HCT116 (cell line): ENCODE measurements around the gene GPR176. TPM values are rescaled to one million over a fixed set of nuclear protein-coding genes. Genes with fewer than 3 reads are reported as not detected.

ENCODE experiments used
- ATAC-seq: fragments of 200-7000 bp; cut with Tn5 transposase; 2 replicates; pipeline ENCODE4 v1.9.1; 2020; ENCODE audit warnings: mild to moderate bottlenecking, moderate library complexity
- BruUV-seq: library from RNA; stranded (reverse); fragments of 400-500 nt; replicated peaks from 2 replicates; lab custom pipeline; 2021; lab: Mats Ljungman, UMichigan
- CTCF ChIA-PET: fragments of 300-600 bp; sonication (Branson Sonifier 250); formaldehyde crosslinking; loops from one replicate; lab custom pipeline; 2021; ENCODE audit warnings: antibody characterized with exemption; lab: Charles Lee
- POLR2A ChIA-PET: fragments of 300-600, 350-600 bp; sonication (Branson Sonifier 250); formaldehyde crosslinking; loops from one replicate; lab custom pipeline; 2021; ENCODE audit warnings: antibody characterized with exemption; lab: Charles Lee
- RAD21 ChIA-PET, 2 experiments: fragments of 300-600 bp; sonication (Branson Sonifier 250); formaldehyde crosslinking; loops; one replicate each; lab custom pipeline; 2023; ENCODE audit warnings: low total read pairs in 2 of 2; ENCODE audit not compliant: uncharacterized antibody in 2 of 2, unreplicated experiment in 2 of 2, low non-redundant PET in 1 of 2; lab: Charles Lee
- DNase-seq: peaks from one replicate; pipeline ENCODE4 v3.0.0-alpha.2; 2010; ENCODE audit warnings: low read depth, low spot score
- H2AFZ ChIP-seq: fragments of 200-600 bp; shearing (Covaris generic), sonication (generic); 2 replicates; pipeline ENCODE4 v1.6.1; 2017; ENCODE audit warnings: low read depth, mixed run types, mixed read lengths, antibody characterized with exemption, low read length; ENCODE audit not compliant: poor library complexity, severe bottlenecking
- H3K27ac ChIP-seq: 2 replicates; pipeline ENCODE4 v1.5.1; 2012; ENCODE audit warnings: low read depth, low read length
- H3K27me3 ChIP-seq: fragments of 200-600 bp; sonication (generic); 2 replicates; pipeline ENCODE4 v1.6.1; 2016; ENCODE audit warnings: mixed run types, low read length, mixed read lengths; ENCODE audit not compliant: insufficient read depth
- H3K36me3 ChIP-seq, 2 experiments: fragments of 200-500 bp in 1 of 2; fragments of 200-600 bp in 1 of 2; sonication (Bioruptor generic) in 1 of 2; sonication (generic) in 1 of 2; 2 replicates each; pipeline versions ENCODE4 v1.5.1 to v1.6.1; 2014 to 2016; ENCODE audit warnings: low read length in 2 of 2, inconsistent platforms in 1 of 2, mixed read lengths in 1 of 2, mixed run types in 1 of 2; ENCODE audit not compliant: insufficient read depth in 2 of 2, control insufficient read depth in 1 of 2
- H3K4me1 ChIP-seq, 2 experiments: fragments of 200-600 bp in 1 of 2; sonication (generic) in 1 of 2; 2 replicates each; pipeline versions ENCODE4 v1.5.1 to v1.6.1; 2012 to 2017; ENCODE audit warnings: low read length in 2 of 2, inconsistent platforms in 1 of 2, mild to moderate bottlenecking in 1 of 2, mixed read lengths in 1 of 2, mixed run types in 1 of 2, moderate library complexity in 1 of 2; ENCODE audit not compliant: insufficient read depth in 2 of 2, control insufficient read depth in 1 of 2
- H3K4me2 ChIP-seq: fragments of 200-600 bp; sonication (generic); 2 replicates; pipeline ENCODE4 v1.6.1; 2017; ENCODE audit warnings: mixed run types, low read length, mixed read lengths
- H3K4me3 ChIP-seq, 2 experiments: fragments of 200-600 bp in 1 of 2; sonication (generic) in 1 of 2; replicated peaks in 1 of 2; 2 replicates each; pipeline ENCODE4 v1.5.1; 2011 to 2016; ENCODE audit warnings: low read length in 2 of 2, control low read depth in 1 of 2, low read depth in 1 of 2, mild to moderate bottlenecking in 1 of 2, mixed read lengths in 1 of 2, mixed run types in 1 of 2
- H3K79me2 ChIP-seq: fragments of 200-600 bp; sonication (generic); 2 replicates; pipeline ENCODE4 v1.6.1; 2017; ENCODE audit warnings: mild to moderate bottlenecking, mixed run types, low read length, moderate library complexity, mixed read lengths; ENCODE audit not compliant: insufficient read depth
- H3K9ac ChIP-seq: fragments of 200-600 bp; sonication (generic); 2 replicates; pipeline ENCODE4 v1.6.1; 2016; ENCODE audit warnings: low read length, mixed read lengths
- H3K9me2 ChIP-seq: fragments of 200-600 bp; sonication (generic), shearing (Covaris generic); 2 replicates; pipeline ENCODE4 v1.6.1; 2017; ENCODE audit warnings: mixed run types, mild to moderate bottlenecking, moderate library complexity; ENCODE audit not compliant: insufficient read depth
- H3K9me3 ChIP-seq, 2 experiments: fragments of 200-500 bp in 1 of 2; fragments of 200-600 bp in 1 of 2; sonication (Bioruptor generic) in 1 of 2; sonication (generic) in 1 of 2; 2 replicates each; pipeline ENCODE4 v1.6.1; 2014 to 2017; ENCODE audit warnings: low read length in 2 of 2, mixed read lengths in 2 of 2, inconsistent platforms in 1 of 2, low read depth in 1 of 2, mild to moderate bottlenecking in 1 of 2, mixed run types in 1 of 2, moderate library complexity in 1 of 2; ENCODE audit not compliant: control insufficient read depth in 1 of 2, insufficient read depth in 1 of 2
- H4K20me1 ChIP-seq: fragments of 200-600 bp; sonication (generic), shearing (Covaris generic); 2 replicates; pipeline ENCODE4 v1.6.1; 2017; ENCODE audit warnings: mixed run types, mild to moderate bottlenecking, moderate library complexity; ENCODE audit not compliant: insufficient read depth
- CTCF ChIP-seq, 3 experiments: fragments of 200-600 bp in 1 of 3; sonication (generic) in 1 of 3; IDR thresholded peaks in 2 of 3; conservative IDR thresholded peaks in 1 of 3; 2 replicates each; pipeline ENCODE4 v1.5.1; 2012 to 2017; ENCODE audit warnings: low read depth in 2 of 3, low read length in 2 of 3, antibody characterized with exemption in 1 of 3, borderline replicate concordance in 1 of 3, control low read depth in 1 of 3, mild to moderate bottlenecking in 1 of 3, mixed read lengths in 1 of 3, mixed run types in 1 of 3, moderate library complexity in 1 of 3; ENCODE audit not compliant: insufficient read depth in 1 of 3
- ELF1 ChIP-seq: IDR thresholded peaks from 2 replicates; pipeline ENCODE4 v1.6.1; 2012; ENCODE audit warnings: low read depth, borderline replicate concordance
- EZH2 ChIP-seq: fragments of 200-600 bp; sonication (generic); IDR thresholded peaks from 2 replicates; pipeline ENCODE4 v1.6.1; 2017; ENCODE audit warnings: antibody characterized with exemption, mixed run types
- EZH2phosphoT487 ChIP-seq: fragments of 200-600 bp; IDR thresholded peaks from 2 replicates; pipeline ENCODE4 v1.6.1; 2018; ENCODE audit warnings: antibody characterized with exemption, borderline replicate concordance
- JUND ChIP-seq: IDR thresholded peaks from 2 replicates; pipeline ENCODE4 v1.6.1; 2012
- MAX ChIP-seq: IDR thresholded peaks from 2 replicates; pipeline ENCODE4 v1.6.1; 2012
- POLR2AphosphoS5 ChIP-seq: IDR thresholded peaks from 2 replicates; pipeline ENCODE4 v1.6.1; 2011; ENCODE audit warnings: mild to moderate bottlenecking, low read depth, low read length, moderate library complexity
- RAD21 ChIP-seq: IDR thresholded peaks from 2 replicates; pipeline ENCODE4 v1.6.1; 2012; ENCODE audit warnings: low read depth, mild to moderate bottlenecking
- REST ChIP-seq: IDR thresholded peaks from 2 replicates; pipeline ENCODE4 v1.6.1; 2012; ENCODE audit warnings: low read depth
- SIN3A ChIP-seq: IDR thresholded peaks from 2 replicates; pipeline ENCODE4 v1.6.1; 2012; ENCODE audit warnings: low read depth
- SP1 ChIP-seq: IDR thresholded peaks from 2 replicates; pipeline ENCODE4 v1.6.1; 2012; ENCODE audit warnings: low read depth
- SRF ChIP-seq: IDR thresholded peaks from 2 replicates; pipeline ENCODE4 v1.6.1; 2012; ENCODE audit warnings: low read depth
- TCF7L2 ChIP-seq: IDR thresholded peaks from 2 replicates; pipeline ENCODE4 v1.7.0; 2011; ENCODE audit warnings: borderline replicate concordance, inconsistent platforms; ENCODE audit not compliant: insufficient read depth, insufficient read length; ENCODE audit errors: extremely low read depth
- YY1 ChIP-seq: IDR thresholded peaks from 2 replicates; pipeline ENCODE4 v1.6.1; 2011; ENCODE audit warnings: low read length, low read depth, moderate library complexity, mild to moderate bottlenecking; ENCODE audit not compliant: insufficient replicate concordance; ENCODE audit errors: extremely low read depth
- intact Hi-C: fragments of 100-400 bp; cut with micrococcal nuclease; formaldehyde crosslinking; loops from 2 replicates; pipeline ENCODE4 v1.10.0; 2022
- total RNA-seq: library from RNA; stranded (reverse); gene quantifications from one replicate; pipeline ENCODE4 v1.2.1, GENCODE V29; 2021; ENCODE audit not compliant: unreplicated experiment

Gene GPR176
- total RNA-seq, 1 experiment from 2014 or later, result 1.7 TPM

GRCh38 chr15:39918688-39919385, 1.2 kb downstream of the GPR176 start:
- H2AFZ ChIP-seq, result no peak overlapping the region
- TF ChIP-seq YY1 (no peak), TCF7L2 (no peak), ELF1 (no peak), SIN3A (no peak), EZH2 (no peak), SRF (no peak)
- DNase-seq (no peak), ATAC-seq (no peak)
- ChIA-PET CTCF (no interaction called here), POLR2A (interaction anchor here (1.4 kb wide), 1 partner anchor 15 kb away, joined by 5 read pairs; the partner anchor contains the start of gene EIF2AK4), RAD21 (no interaction called here)
- no TSS peak for BruUV-seq
- H3K4me1 ChIP-seq, result peaks cover 6 to 23% of the 10 kb centered on the region in 2 experiments; a peak in 3 of 4 replicates
- no peak overlapping the region for H3K4me3 ChIP-seq
- H3K27me3 ChIP-seq, result no peaks in the 10 kb centered on the region
- no peaks in the 10 kb centered on the region for H3K79me2 ChIP-seq
- H3K4me2 ChIP-seq, result no peak overlapping the region
- H3K27ac ChIP-seq, result no peak overlapping the region
- no peaks in the 10 kb centered on the region for H3K36me3 ChIP-seq
- H3K9ac ChIP-seq, result no peak overlapping the region
- no peaks in the 10 kb centered on the region for H3K9me3 ChIP-seq
- H4K20me1 ChIP-seq, result no peaks in the 10 kb centered on the region
- H3K9me2 ChIP-seq, result no peaks in the 10 kb centered on the region
- intact Hi-C loops, result no loop called here

GRCh38 chr15:39914977-39915376, 5.1 kb downstream of the GPR176 start:
- H4K20me1 ChIP-seq, result no peaks in the 10 kb centered on the region
- no peaks in the 10 kb centered on the region for H3K27me3 ChIP-seq
- no TSS peak for BruUV-seq
- no peak for DNase-seq
- H3K4me2 ChIP-seq, result no peak overlapping the region
- H2AFZ ChIP-seq, result no peak overlapping the region
- H3K4me3 ChIP-seq, result no peak overlapping the region
- H3K9me3 ChIP-seq, result no peaks in the 10 kb centered on the region
- no peak overlapping the region for H3K27ac ChIP-seq
- ChIA-PET RAD21 (no interaction called here), CTCF (no interaction called here), POLR2A (no interaction called here)
- no peaks in the 10 kb centered on the region for H3K36me3 ChIP-seq
- no peaks in the 10 kb centered on the region for H3K9me2 ChIP-seq
- no peak overlapping the region for H3K9ac ChIP-seq
- peaks cover 0 to 8% of the 10 kb centered on the region in 2 experiments; a peak in 1 of 4 replicates for H3K4me1 ChIP-seq
- H3K79me2 ChIP-seq, result no peaks in the 10 kb centered on the region
- intact Hi-C loops, result no loop called here
- no peak for ATAC-seq
- TF ChIP-seq EZH2 (no peak), EZH2phosphoT487 (no peak), MAX (no peak), RAD21 (no peak), SP1 (no peak), ELF1 (no peak), CTCF (IDR thresholded peaks at IDR 0.05 in 2 of 3, conservative IDR thresholded peaks at IDR 0.05 in 1 of 3; ENCODE audit: borderline replicate concordance in 1 of 3, insufficient read depth in 1 of 3, low read depth in 2 of 3, low read length in 2 of 3) (no peak), JUND (no peak), REST (no peak), POLR2AphosphoS5 (no peak), YY1 (no peak), TCF7L2 (no peak)
